Measurements from ENCODE around the gene SACS.

DNA sequence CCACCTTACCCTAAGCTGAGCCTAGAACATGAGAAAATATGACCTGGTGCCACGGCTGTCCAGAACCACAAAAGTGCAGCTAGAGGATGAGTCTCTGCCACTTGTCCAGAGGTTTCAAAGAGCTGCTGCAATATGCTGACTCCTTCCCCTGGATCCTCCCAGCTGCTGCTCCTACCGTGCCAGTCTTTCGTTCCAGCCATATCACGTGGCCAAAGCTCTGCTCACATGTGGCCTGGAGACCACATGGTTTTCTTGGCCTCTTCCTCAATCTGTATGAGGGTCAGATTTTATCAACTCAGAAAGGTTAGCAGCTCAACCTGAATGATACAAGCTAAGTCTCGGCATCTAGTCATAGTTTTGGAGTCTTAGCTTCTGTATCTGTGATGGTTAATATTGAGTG, 3.2 kb upstream of the SACS start:
- TF ChIP-seq, protein P1, sequence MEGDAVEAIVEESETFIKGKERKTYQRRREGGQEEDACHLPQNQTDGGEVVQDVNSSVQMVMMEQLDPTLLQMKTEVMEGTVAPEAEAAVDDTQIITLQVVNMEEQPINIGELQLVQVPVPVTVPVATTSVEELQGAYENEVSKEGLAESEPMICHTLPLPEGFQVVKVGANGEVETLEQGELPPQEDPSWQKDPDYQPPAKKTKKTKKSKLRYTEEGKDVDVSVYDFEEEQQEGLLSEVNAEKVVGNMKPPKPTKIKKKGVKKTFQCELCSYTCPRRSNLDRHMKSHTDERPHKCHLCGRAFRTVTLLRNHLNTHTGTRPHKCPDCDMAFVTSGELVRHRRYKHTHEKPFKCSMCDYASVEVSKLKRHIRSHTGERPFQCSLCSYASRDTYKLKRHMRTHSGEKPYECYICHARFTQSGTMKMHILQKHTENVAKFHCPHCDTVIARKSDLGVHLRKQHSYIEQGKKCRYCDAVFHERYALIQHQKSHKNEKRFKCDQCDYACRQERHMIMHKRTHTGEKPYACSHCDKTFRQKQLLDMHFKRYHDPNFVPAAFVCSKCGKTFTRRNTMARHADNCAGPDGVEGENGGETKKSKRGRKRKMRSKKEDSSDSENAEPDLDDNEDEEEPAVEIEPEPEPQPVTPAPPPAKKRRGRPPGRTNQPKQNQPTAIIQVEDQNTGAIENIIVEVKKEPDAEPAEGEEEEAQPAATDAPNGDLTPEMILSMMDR (IDR thresholded peaks at IDR 0.05): no peak
- TF ChIP-seq POLR2AphosphoS5 (IDR thresholded peaks at IDR 0.05): no peak
